ENCODE measurements around the gene THSD1.

THSD1 gene

DNA sequence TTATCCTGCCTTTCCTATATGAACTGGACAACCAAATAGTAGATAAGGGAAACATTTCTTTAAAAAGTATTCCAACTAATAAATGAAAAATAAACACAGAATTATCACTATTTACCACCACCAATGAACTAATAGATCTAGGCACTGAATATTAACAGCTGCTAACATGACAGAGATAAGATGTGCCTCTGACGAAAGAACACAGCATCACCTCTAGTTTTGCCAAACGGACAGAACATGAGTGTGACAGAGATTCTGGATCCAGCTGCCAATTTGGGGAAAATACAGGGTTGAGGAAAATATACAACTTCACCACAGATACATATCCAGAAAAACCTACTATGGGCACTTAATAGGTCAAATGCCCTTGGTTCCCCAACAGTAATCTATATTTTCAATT is 26.5 kb upstream of the THSD1 start:
- in situ Hi-C loops (cut with MboI; ENCODE audit: low sequenced_read_pairs, unreplicated experiment): no loop called here
- DNase-seq (ENCODE audit: low spot score): no peak
- TF ChIP-seq, protein P1, sequence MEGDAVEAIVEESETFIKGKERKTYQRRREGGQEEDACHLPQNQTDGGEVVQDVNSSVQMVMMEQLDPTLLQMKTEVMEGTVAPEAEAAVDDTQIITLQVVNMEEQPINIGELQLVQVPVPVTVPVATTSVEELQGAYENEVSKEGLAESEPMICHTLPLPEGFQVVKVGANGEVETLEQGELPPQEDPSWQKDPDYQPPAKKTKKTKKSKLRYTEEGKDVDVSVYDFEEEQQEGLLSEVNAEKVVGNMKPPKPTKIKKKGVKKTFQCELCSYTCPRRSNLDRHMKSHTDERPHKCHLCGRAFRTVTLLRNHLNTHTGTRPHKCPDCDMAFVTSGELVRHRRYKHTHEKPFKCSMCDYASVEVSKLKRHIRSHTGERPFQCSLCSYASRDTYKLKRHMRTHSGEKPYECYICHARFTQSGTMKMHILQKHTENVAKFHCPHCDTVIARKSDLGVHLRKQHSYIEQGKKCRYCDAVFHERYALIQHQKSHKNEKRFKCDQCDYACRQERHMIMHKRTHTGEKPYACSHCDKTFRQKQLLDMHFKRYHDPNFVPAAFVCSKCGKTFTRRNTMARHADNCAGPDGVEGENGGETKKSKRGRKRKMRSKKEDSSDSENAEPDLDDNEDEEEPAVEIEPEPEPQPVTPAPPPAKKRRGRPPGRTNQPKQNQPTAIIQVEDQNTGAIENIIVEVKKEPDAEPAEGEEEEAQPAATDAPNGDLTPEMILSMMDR (IDR thresholded peaks at IDR 0.05; ENCODE audit: borderline replicate concordance, control extremely low read depth, extremely low read depth, insufficient read depth, missing control alignments): no peak

DNA sequence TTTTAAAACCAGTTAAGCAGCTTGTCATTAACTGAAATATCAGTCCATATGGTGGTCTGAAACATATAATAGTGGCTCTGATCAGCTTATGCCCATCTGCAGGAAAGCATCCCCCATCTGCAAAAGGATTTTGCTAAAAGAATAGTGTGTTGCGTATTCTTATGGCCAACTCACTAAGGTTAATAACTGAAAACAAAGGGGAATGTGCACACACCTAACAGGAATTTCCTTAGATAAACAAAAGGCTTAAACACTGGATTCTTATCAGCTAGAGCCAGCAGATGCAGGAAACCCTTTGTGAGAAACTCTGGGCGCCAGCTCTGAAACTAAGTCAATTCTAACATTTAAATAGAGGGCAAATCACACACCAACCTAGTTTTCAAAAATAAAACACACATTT is 22.3 kb upstream of the THSD1 start:
- in situ Hi-C loops (cut with MboI; ENCODE audit: low sequenced_read_pairs, unreplicated experiment): no loop called here
- DNase-seq (ENCODE audit: low spot score): no peak
- TF ChIP-seq, protein P1 (IDR thresholded peaks at IDR 0.05; ENCODE audit: borderline replicate concordance, control extremely low read depth, extremely low read depth, insufficient read depth, missing control alignments): no peak

GRCh38 chr13:52421216-52421615 is 15.2 kb upstream of the THSD1 start:
- TF ChIP-seq, protein P1 (IDR thresholded peaks at IDR 0.05; ENCODE audit: borderline replicate concordance, control extremely low read depth, extremely low read depth, insufficient read depth, missing control alignments): no peak
- in situ Hi-C loops (cut with MboI; ENCODE audit: low sequenced_read_pairs, unreplicated experiment): no loop called here
- no peak for DNase-seq (ENCODE audit: low spot score)

DNA sequence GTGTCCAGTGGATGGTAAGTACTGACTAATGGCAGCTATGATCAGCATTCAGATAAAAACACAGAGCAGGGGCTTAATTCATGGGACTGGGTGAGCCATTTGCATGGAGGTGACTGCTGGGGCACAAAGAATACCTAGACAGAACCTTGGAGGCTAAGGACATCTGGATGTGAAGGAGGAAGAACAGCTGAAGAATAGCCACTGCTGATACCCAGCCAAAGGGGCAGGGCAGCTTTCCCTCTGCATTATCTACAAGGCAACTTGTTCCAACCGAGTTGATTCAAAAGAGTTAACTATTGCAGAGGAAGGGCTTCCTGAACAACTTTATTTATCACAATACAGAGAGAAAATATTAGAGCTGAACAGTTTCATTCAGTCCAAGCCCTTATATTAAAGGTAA is 13.1 kb upstream of the THSD1 start:
- in situ Hi-C loops (cut with MboI; ENCODE audit: low sequenced_read_pairs, unreplicated experiment): no loop called here
- DNase-seq (ENCODE audit: low spot score): no peak
- TF ChIP-seq, protein P1 (IDR thresholded peaks at IDR 0.05; ENCODE audit: borderline replicate concordance, control extremely low read depth, extremely low read depth, insufficient read depth, missing control alignments): no peak

DNA sequence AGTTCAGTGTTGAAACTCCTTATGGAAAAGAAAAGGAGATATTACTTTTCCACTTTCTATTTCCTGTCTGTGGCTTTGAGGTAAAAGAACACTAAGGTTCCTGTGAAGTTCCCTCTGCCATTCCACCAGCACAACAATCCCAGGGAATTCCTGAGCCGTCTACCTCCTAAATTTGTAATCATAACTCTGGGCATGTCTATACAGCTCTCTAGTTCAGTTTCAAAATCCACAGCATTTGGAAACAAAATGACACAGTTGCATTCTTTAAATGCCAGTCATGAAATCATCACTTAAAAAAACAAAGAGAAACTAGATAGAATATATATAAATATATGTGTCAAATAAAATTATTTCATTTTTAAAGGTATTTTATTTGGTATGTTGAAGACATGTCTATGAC is 9.0 kb upstream of the THSD1 start:
- no peak for DNase-seq (ENCODE audit: low spot score)
- in situ Hi-C loops (cut with MboI; ENCODE audit: low sequenced_read_pairs, unreplicated experiment): no loop called here
- TF ChIP-seq, protein P1 (IDR thresholded peaks at IDR 0.05; ENCODE audit: borderline replicate concordance, control extremely low read depth, extremely low read depth, insufficient read depth, missing control alignments): no peak

DNA sequence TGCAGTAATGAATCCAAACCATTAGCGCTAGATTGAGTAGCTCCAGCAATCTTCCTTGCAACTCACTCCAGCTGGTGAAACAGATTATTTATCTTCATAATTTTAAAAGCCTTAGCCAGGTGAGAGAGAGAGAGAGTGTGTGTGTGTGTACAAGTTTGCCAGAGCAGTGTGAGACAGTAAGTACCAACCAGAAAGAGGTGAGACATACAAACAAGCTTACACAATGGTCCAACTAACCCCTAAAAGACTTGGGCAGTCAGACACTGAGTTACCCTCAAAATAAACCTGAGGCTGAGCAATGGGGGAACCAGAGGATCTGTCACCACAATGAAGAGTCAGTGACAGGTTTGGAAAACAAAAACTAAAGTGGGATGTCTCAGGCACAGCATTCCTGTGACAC is 8.1 kb upstream of the THSD1 start:
- no peak for DNase-seq (ENCODE audit: low spot score)
- in situ Hi-C loops (cut with MboI; ENCODE audit: low sequenced_read_pairs, unreplicated experiment): no loop called here
- TF ChIP-seq, protein P1 (IDR thresholded peaks at IDR 0.05; ENCODE audit: borderline replicate concordance, control extremely low read depth, extremely low read depth, insufficient read depth, missing control alignments): no peak

- in situ Hi-C loops (cut with MboI; ENCODE audit: low sequenced_read_pairs, unreplicated experiment): no loop called here
- TF ChIP-seq, protein P1 (IDR thresholded peaks at IDR 0.05; ENCODE audit: borderline replicate concordance, control extremely low read depth, extremely low read depth, insufficient read depth, missing control alignments): no peak
- no peak for DNase-seq (ENCODE audit: low spot score)
These were observed 6.2 kb upstream of the THSD1 start for GRCh38 chr13:52412128-52412527.

All from GM13976 (cell line).